IMR-90 (cell line): ENCODE measurements around the gene CROCC2. TPM values are rescaled to one million over a fixed set of nuclear protein-coding genes. Genes with fewer than 3 reads are reported as not detected.

Experiments used
- ATAC-seq: fragments of 200-7000 bp; cut with Tn5 transposase; 2 replicates; pipeline ENCODE4 v1.9.1; 2020; ENCODE audit warnings: low read depth, mild to moderate bottlenecking, moderate library complexity
- BruUV-seq: library from RNA; stranded (reverse); fragments of 400-500 nt; replicated peaks from 2 replicates; lab custom pipeline; 2021; lab: Mats Ljungman, UMichigan
- CTCF ChIA-PET: fragments of 300-600 bp; formaldehyde crosslinking; extraction: SDS; loops from one replicate; lab custom pipeline; 2021; ENCODE audit warnings: antibody characterized with exemption; lab: Yijun Ruan, JAX
- POLR2A ChIA-PET: fragments of 300-600 bp; sonication (Branson Sonifier 250); formaldehyde crosslinking; loops from one replicate; lab custom pipeline; 2022; ENCODE audit warnings: antibody characterized with exemption; ENCODE audit not compliant: unreplicated experiment; lab: Charles Lee
- DNase-seq: peaks from one replicate; pipeline ENCODE4 v3.0.0; 2013
- H2AFZ ChIP-seq: replicated peaks from 2 replicates; pipeline ENCODE3; 2013; ENCODE audit warnings: low read length, mild to moderate bottlenecking; ENCODE audit not compliant: poor library complexity
- H2AK5ac ChIP-seq: 2 replicates; pipeline ENCODE4 v1.6.1; 2013; ENCODE audit warnings: low read depth, low read length, inconsistent platforms
- H2AK9ac ChIP-seq: replicated peaks from 2 replicates; pipeline ENCODE3; 2013; ENCODE audit warnings: mild to moderate bottlenecking, low read depth, low read length, moderate library complexity; ENCODE audit not compliant: poor library complexity
- H2BK120ac ChIP-seq: 2 replicates; pipeline ENCODE4 v1.6.1; 2013; ENCODE audit warnings: low read depth, low read length, inconsistent platforms
- H2BK15ac ChIP-seq: 3 replicates; pipeline ENCODE4 v1.6.1; 2013; ENCODE audit warnings: low read depth, low read length, inconsistent platforms
- H2BK20ac ChIP-seq: 2 replicates; pipeline ENCODE4 v1.6.1; 2013; ENCODE audit warnings: low read depth, mild to moderate bottlenecking, inconsistent platforms, low read length, moderate library complexity
- H2BK5ac ChIP-seq: 2 replicates; pipeline ENCODE4 v1.6.1; 2013; ENCODE audit warnings: mild to moderate bottlenecking, low read depth, low read length, inconsistent platforms; ENCODE audit not compliant: poor library complexity, severe bottlenecking
- H3K14ac ChIP-seq: replicated peaks from 2 replicates; pipeline ENCODE4 v1.6.1; 2013; ENCODE audit warnings: low read depth, low read length, inconsistent platforms
- H3K18ac ChIP-seq: 2 replicates; pipeline ENCODE4 v1.6.1; 2013; ENCODE audit warnings: low read depth, low read length, control low read depth
- H3K23ac ChIP-seq: 2 replicates; pipeline ENCODE4 v1.6.1; 2013; ENCODE audit warnings: low read depth, low read length, inconsistent platforms
- H3K27ac ChIP-seq: 2 replicates; pipeline ENCODE4 v1.5.1; 2013; ENCODE audit warnings: mild to moderate bottlenecking, control low read depth, low read length; ENCODE audit not compliant: insufficient read depth
- H3K27me3 ChIP-seq: 2 replicates; pipeline ENCODE4 v1.6.1; 2013; ENCODE audit warnings: low read length; ENCODE audit not compliant: control insufficient read depth, insufficient read depth
- H3K36me3 ChIP-seq: 2 replicates; pipeline ENCODE4 v1.6.1; 2013; ENCODE audit warnings: low read length, mixed read lengths; ENCODE audit not compliant: control insufficient read depth, insufficient read depth
- H3K4ac ChIP-seq: 2 replicates; pipeline ENCODE4 v1.6.1; 2013; ENCODE audit warnings: low read depth, low read length, inconsistent platforms
- H3K4me1 ChIP-seq: 2 replicates; pipeline ENCODE4 v1.6.1; 2013; ENCODE audit warnings: low read length, mixed read lengths; ENCODE audit not compliant: control insufficient read depth, insufficient read depth
- H3K4me2 ChIP-seq: 2 replicates; pipeline ENCODE4 v1.6.1; 2013; ENCODE audit warnings: low read depth, mild to moderate bottlenecking, control low read depth, low read length, moderate library complexity
- H3K4me3 ChIP-seq: 2 replicates; pipeline ENCODE4 v1.5.1; 2013; ENCODE audit warnings: low read depth, mild to moderate bottlenecking, control low read depth, low read length, moderate library complexity; ENCODE audit not compliant: insufficient read depth
- H3K56ac ChIP-seq: 2 replicates; pipeline ENCODE4 v1.6.1; 2013; ENCODE audit warnings: low read length, inconsistent platforms; ENCODE audit not compliant: insufficient read depth; ENCODE audit errors: extremely low read depth
- H3K79me1 ChIP-seq, 2 experiments: 2 replicates each; pipeline ENCODE4 v1.6.1; 2013; ENCODE audit warnings: low read length in 2 of 2, inconsistent platforms in 1 of 2, low read depth in 1 of 2
- H3K9ac ChIP-seq: 2 replicates; pipeline ENCODE4 v1.6.1; 2013; ENCODE audit warnings: low read depth, low read length, control low read depth
- H3K9me1 ChIP-seq: 2 replicates; pipeline ENCODE4 v1.6.1; 2013; ENCODE audit warnings: low read length, inconsistent platforms; ENCODE audit not compliant: insufficient read depth
- H3K9me3 ChIP-seq: 2 replicates; pipeline ENCODE4 v1.6.1; 2013; ENCODE audit warnings: low read length; ENCODE audit not compliant: control insufficient read depth, insufficient read depth
- H4K20me1 ChIP-seq: 2 replicates; pipeline ENCODE4 v1.6.1; 2013; ENCODE audit warnings: low read length, inconsistent platforms; ENCODE audit not compliant: insufficient read depth
- H4K5ac ChIP-seq: 2 replicates; pipeline ENCODE4 v1.6.1; 2013; ENCODE audit warnings: mild to moderate bottlenecking, low read depth, low read length, control low read depth
- H4K8ac ChIP-seq, 2 experiments: 2 replicates each; pipeline ENCODE4 v1.6.1; 2013; ENCODE audit warnings: low read depth in 2 of 2, low read length in 2 of 2, control low read depth in 1 of 2, inconsistent platforms in 1 of 2
- H4K91ac ChIP-seq: 2 replicates; pipeline ENCODE4 v1.6.1; 2013; ENCODE audit warnings: low read depth, low read length, inconsistent platforms; ENCODE audit not compliant: insufficient read depth
- BHLHE40 ChIP-seq: fragments of 150-350 bp; IDR thresholded peaks from 2 replicates; pipeline ENCODE4 v1.6.1; 2016; ENCODE audit warnings: mild to moderate bottlenecking, low read depth, low read length
- CEBPB ChIP-seq: IDR thresholded peaks from 2 replicates; pipeline ENCODE4 v1.6.1; 2012; ENCODE audit warnings: low read depth, low read length, improper control_type of control experiment
- CHD1 ChIP-seq: IDR thresholded peaks from 2 replicates; pipeline ENCODE4 v1.6.1; 2012; ENCODE audit warnings: low read depth, low read length, improper control_type of control experiment
- CTCF ChIP-seq: conservative IDR thresholded peaks from 2 replicates; pipeline ENCODE4 v1.5.1; 2012; ENCODE audit warnings: mild to moderate bottlenecking, low read depth, low read length, improper control_type of control experiment
- ELK1 ChIP-seq: fragments of 150-350 bp; IDR thresholded peaks from 2 replicates; pipeline ENCODE4 v1.6.1; 2016; ENCODE audit warnings: low read depth, mild to moderate bottlenecking, low read length, moderate library complexity, borderline replicate concordance
- MAFK ChIP-seq: IDR thresholded peaks from 2 replicates; pipeline ENCODE4 v1.6.1; 2012; ENCODE audit warnings: low read depth, low read length, improper control_type of control experiment
- MXI1 ChIP-seq: IDR thresholded peaks from 2 replicates; pipeline ENCODE4 v1.6.1; 2012; ENCODE audit warnings: low read depth, mild to moderate bottlenecking, low read length, moderate library complexity, borderline replicate concordance
- NFE2L2 ChIP-seq: fragments of 150-350 bp; IDR thresholded peaks from 2 replicates; pipeline ENCODE4 v1.6.1; 2016; ENCODE audit warnings: low read depth, mild to moderate bottlenecking, low read length
- RAD21 ChIP-seq: IDR thresholded peaks from 2 replicates; pipeline ENCODE4 v1.6.1; 2012; ENCODE audit warnings: low read length, improper control_type of control experiment
- RCOR1 ChIP-seq: IDR thresholded peaks from 2 replicates; pipeline ENCODE4 v1.6.1; 2012; ENCODE audit warnings: mild to moderate bottlenecking, low read length, improper control_type of control experiment; ENCODE audit not compliant: insufficient replicate concordance
- RFX5 ChIP-seq: IDR thresholded peaks from 2 replicates; pipeline ENCODE4 v1.8.0; 2012; ENCODE audit warnings: low read depth, mild to moderate bottlenecking, low read length, moderate library complexity
- SMC3 ChIP-seq: fragments of 150-350 bp; IDR thresholded peaks from 2 replicates; pipeline ENCODE4 v1.6.1; 2016; ENCODE audit warnings: low read depth, mild to moderate bottlenecking, antibody characterized with exemption, low read length, moderate library complexity
- USF2 ChIP-seq: fragments of 150-350 bp; IDR thresholded peaks from 2 replicates; pipeline ENCODE4 v1.6.1; 2017; ENCODE audit warnings: mild to moderate bottlenecking, antibody characterized with exemption, low read length, low read depth
- WGBS, 2 experiments: methylation state at CpG; one replicate each; pipeline versions ENCODE4 v1.1.5 to v1.1.7; 2013; ENCODE audit warnings: missing lambda C conversion rate in 2 of 2; ENCODE audit not compliant: insufficient read length in 1 of 2; ENCODE audit errors: extremely low coverage in 2 of 2; 5-methylcytosine and 5-hydroxymethylcytosine counted together
- dilution Hi-C: fragments of 300-500 bp; cut with HindIII; formaldehyde crosslinking; loops from one replicate; pipeline ENCODE4 v1.14.3; 2018; ENCODE audit warnings: low sequenced_read_pairs; ENCODE audit not compliant: unreplicated experiment
- in situ Hi-C: fragments of 300-500 bp; cut with MboI; formaldehyde crosslinking; loops from 3 replicates; pipeline ENCODE4 v1.14.3; 2019; ENCODE audit warnings: low sequenced_read_pairs, inconsistent platforms, mixed read lengths
- intact Hi-C: fragments of 100-400 bp; cut with micrococcal nuclease; formaldehyde crosslinking; loops from 2 replicates; pipeline ENCODE4 v1.10.0; 2022
- polyA plus RNA-seq, 3 experiments: library from polyadenylated mRNA; depleted of rRNA; stranded (reverse); fragments of >200 nt; gene quantifications; 2 replicates each; pipeline ENCODE4 v1.2.3, GENCODE V29; 2012; ENCODE audit warnings: low replicate concordance in 1 of 3
- total RNA-seq: library from RNA; depleted of rRNA; stranded (reverse); fragments of >200 nt; gene quantifications from 2 replicates; pipeline ENCODE4 v1.2.3, GENCODE V29; 2012

The CROCC2 gene
- total and polyA plus RNA-seq, 2 of the 4 experiments (the other 2 are of a cell fraction), result not detected

- Histone ChIP-seq H3K18ac (no peak overlapping the region; the same call in 1 of the 2 replicates), H2AK5ac (peak overlapping the region; percentile 3), H2AK9ac (peak overlapping the region; percentile 68), H3K27me3 (no peaks in the 10 kb centered on the region), H3K9me1 (peaks cover 11% of the 10 kb centered on the region), H3K9ac (no peak overlapping the region), H3K23ac (no peak overlapping the region), H3K4me3 (no peak overlapping the region), H2BK120ac (peak overlapping the region; percentile 46), H3K4ac (peak overlapping the region; percentile 36; the same call in 1 of the 2 replicates), H2AFZ (peak overlapping the region; percentile 92), H4K8ac (peak overlapping the region in 1 of 2 experiments; percentile 23; a peak in 2 of 4 replicates), H2BK20ac (no peak overlapping the region), H3K4me2 (no peak overlapping the region), H2BK5ac (peak overlapping the region; percentile 31), H4K91ac (no peak overlapping the region; the same call in 1 of the 2 replicates), H3K79me1 (no peaks in the 10 kb centered on the region), H4K20me1 (no peaks in the 10 kb centered on the region), H3K4me1 (peaks cover 35% of the 10 kb centered on the region), H3K27ac (no peak overlapping the region), H4K5ac (no peak overlapping the region; the same call in 1 of the 2 replicates), H3K56ac (no peak overlapping the region), H3K14ac (no peak overlapping the region), H2BK15ac (no peak overlapping the region; the same call in 2 of the 3 replicates), H3K36me3 (no peaks in the 10 kb centered on the region), H3K9me3 (peaks cover 11% of the 10 kb centered on the region)
- dilution Hi-C loops (no loop called here), in situ Hi-C loops (no loop called here), intact Hi-C loops (loop anchor here (2.0 to 10.0 kb wide), 2 partner anchors 140 to 426 kb away; partner anchors contain the start of genes DUSP28 and RNPEPL1)
- WGBS, 2 experiments, result 95% methylated on average over 4 of the region's 13 CpGs; no CpG with 5 or more reads in 1 of the 2 experiments
- TF ChIP-seq BHLHE40, result no peak
- TF ChIP-seq CHD1, result no peak
- no peak for TF ChIP-seq RAD21
- TF ChIP-seq MAFK, result no peak
- TF ChIP-seq SMC3, result no peak
- TF ChIP-seq CEBPB, result no peak
- TF ChIP-seq MXI1, result no peak
- TF ChIP-seq RFX5, result no peak
- no peak for TF ChIP-seq ELK1
- TF ChIP-seq NFE2L2, result no peak
- no peak for TF ChIP-seq CTCF
- no peak for TF ChIP-seq USF2
- no peak for TF ChIP-seq RCOR1
- ATAC-seq (no peak), DNase-seq (no peak)
- CTCF ChIA-PET, result interaction anchor here (0.6 to 1.4 kb wide), 2 partner anchors 7 to 9 kb away, joined by 4 to 6 read pairs; no protein-coding TSS in a partner anchor
- no TSS peak for BruUV-seq
- POLR2A ChIA-PET, result no interaction called here
These were observed 84.7 kb downstream of the CROCC2 start for GRCh38 chr2:240990726-240991377.
